Ammon's horn (tissue), 1 donor: Measurements from ENCODE around the gene ARHGEF3.

Source experiments
- DNase-seq: peaks from one replicate; pipeline ENCODE4 v3.0.0-alpha.2; 2016; ENCODE audit warnings: low spot score

ARHGEF3 gene

DNA sequence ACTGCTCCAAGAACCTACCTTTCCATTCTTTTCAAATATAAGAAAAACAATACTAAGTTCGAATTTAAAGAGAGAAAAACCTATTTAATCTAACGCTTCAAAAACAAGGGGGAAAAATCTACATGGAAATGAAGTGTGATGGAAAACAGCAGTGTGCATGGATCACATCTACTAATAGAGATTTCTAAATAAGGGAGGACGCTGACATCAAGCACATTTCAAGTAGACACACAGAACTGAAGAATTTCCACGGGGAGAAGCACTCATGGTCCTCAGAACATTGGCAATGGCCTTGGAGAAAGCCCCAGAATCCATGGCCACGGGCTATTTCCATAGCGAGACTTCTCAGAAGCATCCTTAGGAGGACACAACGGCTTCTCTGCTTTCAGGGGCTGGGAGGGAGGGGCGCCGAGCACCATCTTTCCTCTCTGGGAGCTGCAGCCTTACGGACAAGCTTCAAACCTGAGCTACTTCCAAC, 119.7 kb downstream of the ARHGEF3 start:
- no peak for DNase-seq

- DNase-seq, result no peak
Measured at GRCh38 chr3:56680054-56680580, 121.6 kb downstream of the ARHGEF3 start.
